Keratinocyte (primary cell): ENCODE results near the gene NUAK2.

Experiments
- EZH2 ChIP-seq: IDR thresholded peaks from one replicate; pipeline ENCODE4 v1.6.1; 2012; ENCODE audit warnings: inconsistent platforms, mild to moderate bottlenecking, low read length, moderate library complexity
- TF ChIP-seq, protein P1 (sequence below), 3 experiments: IDR thresholded peaks in 1 of 3; conservative IDR thresholded peaks in 1 of 3; optimal IDR thresholded peaks in 1 of 3; 2 replicates in 2 of 3; 3 replicates in 1 of 3; pipeline versions ENCODE3 to v1.5.1; 2011; ENCODE audit warnings: low read length in 3 of 3, mild to moderate bottlenecking in 3 of 3, moderate library complexity in 2 of 3, control low read depth in 1 of 3, inconsistent platforms in 1 of 3; ENCODE audit not compliant: insufficient read depth in 2 of 3; ENCODE audit errors: extremely low read depth in 1 of 3

- TF ChIP-seq, protein P1, sequence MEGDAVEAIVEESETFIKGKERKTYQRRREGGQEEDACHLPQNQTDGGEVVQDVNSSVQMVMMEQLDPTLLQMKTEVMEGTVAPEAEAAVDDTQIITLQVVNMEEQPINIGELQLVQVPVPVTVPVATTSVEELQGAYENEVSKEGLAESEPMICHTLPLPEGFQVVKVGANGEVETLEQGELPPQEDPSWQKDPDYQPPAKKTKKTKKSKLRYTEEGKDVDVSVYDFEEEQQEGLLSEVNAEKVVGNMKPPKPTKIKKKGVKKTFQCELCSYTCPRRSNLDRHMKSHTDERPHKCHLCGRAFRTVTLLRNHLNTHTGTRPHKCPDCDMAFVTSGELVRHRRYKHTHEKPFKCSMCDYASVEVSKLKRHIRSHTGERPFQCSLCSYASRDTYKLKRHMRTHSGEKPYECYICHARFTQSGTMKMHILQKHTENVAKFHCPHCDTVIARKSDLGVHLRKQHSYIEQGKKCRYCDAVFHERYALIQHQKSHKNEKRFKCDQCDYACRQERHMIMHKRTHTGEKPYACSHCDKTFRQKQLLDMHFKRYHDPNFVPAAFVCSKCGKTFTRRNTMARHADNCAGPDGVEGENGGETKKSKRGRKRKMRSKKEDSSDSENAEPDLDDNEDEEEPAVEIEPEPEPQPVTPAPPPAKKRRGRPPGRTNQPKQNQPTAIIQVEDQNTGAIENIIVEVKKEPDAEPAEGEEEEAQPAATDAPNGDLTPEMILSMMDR (optimal IDR thresholded peaks at IDR 0.05 in 1 of 3, IDR thresholded peaks at IDR 0.05 in 1 of 3, conservative IDR thresholded peaks at IDR 0.05 in 1 of 3; ENCODE audit: extremely low read depth in 1 of 3, insufficient read depth in 2 of 3, low read length in 3 of 3): no peak
- TF ChIP-seq EZH2: no peak
These were observed 15.9 kb upstream of the NUAK2 start for GRCh38 chr1:205337481-205337880.
